Superior temporal gyrus (tissue), 1 donor: ENCODE results near the gene MACROD2.

ENCODE experiments used
- DNase-seq: peaks from one replicate; pipeline ENCODE4 v3.0.0-alpha.2; 2016; ENCODE audit errors: extremely low spot score

Gene MACROD2

GRCh38 chr20:15578113-15578512 is 1582.8 kb downstream of the MACROD2 start:
- no peak for DNase-seq

GRCh38 chr20:15579688-15580087 is 1584.4 kb downstream of the MACROD2 start:
- no peak for DNase-seq

- no peak for DNase-seq
Measured at GRCh38 chr20:15582146-15582760, 1586.9 kb downstream of the MACROD2 start.

GRCh38 chr20:15584507-15584906 is 1589.2 kb downstream of the MACROD2 start:
- no peak for DNase-seq

- no peak for DNase-seq
Measured at GRCh38 chr20:15593081-15593480, 1597.8 kb downstream of the MACROD2 start.

GRCh38 chr20:15594158-15594695 is 1598.9 kb downstream of the MACROD2 start:
- no peak for DNase-seq

- DNase-seq = no peak
Measured at GRCh38 chr20:15596220-15596890, 1601.0 kb downstream of the MACROD2 start.

GRCh38 chr20:15597306-15597705 is 1602.0 kb downstream of the MACROD2 start:
- no peak for DNase-seq

- DNase-seq = no peak
Measured at GRCh38 chr20:15599961-15600360, 1604.6 kb downstream of the MACROD2 start.

GRCh38 chr20:15600565-15600964 is 1605.2 kb downstream of the MACROD2 start:
- DNase-seq = no peak

GRCh38 chr20:15603506-15603905 is 1608.2 kb downstream of the MACROD2 start:
- DNase-seq = no peak

GRCh38 chr20:15603978-15604805 is 1608.9 kb downstream of the MACROD2 start:
- no peak for DNase-seq

- no peak for DNase-seq
Measured at GRCh38 chr20:15609921-15610320, 1614.6 kb downstream of the MACROD2 start.

GRCh38 chr20:15610787-15611186 is 1615.5 kb downstream of the MACROD2 start:
- no peak for DNase-seq

- DNase-seq = no peak
Measured at GRCh38 chr20:15611541-15611940, 1616.2 kb downstream of the MACROD2 start.

- no peak for DNase-seq
Measured at GRCh38 chr20:15612198-15612597, 1616.9 kb downstream of the MACROD2 start.

- no peak for DNase-seq
Measured at GRCh38 chr20:15612769-15613168, 1617.5 kb downstream of the MACROD2 start.

- DNase-seq = no peak
Measured at GRCh38 chr20:15613530-15613929, 1618.2 kb downstream of the MACROD2 start.

GRCh38 chr20:15616626-15617025 is 1621.3 kb downstream of the MACROD2 start:
- no peak for DNase-seq

- no peak for DNase-seq
Measured at GRCh38 chr20:15618110-15618509, 1622.8 kb downstream of the MACROD2 start.

GRCh38 chr20:15618912-15619311 is 1623.6 kb downstream of the MACROD2 start:
- no peak for DNase-seq

GRCh38 chr20:15619341-15619740 is 1624.0 kb downstream of the MACROD2 start:
- no peak for DNase-seq
